ENCODE measurements around the gene KCNMB2.

GRCh38 chr3:178677961-178678360, 141.7 kb downstream of the KCNMB2 start:
- no peak for TF ChIP-seq CTCF (IDR thresholded peaks at IDR 0.05)
- no peak for TF ChIP-seq POLR2A (IDR thresholded peaks at IDR 0.05)
- no peak for TF ChIP-seq EP300 (IDR thresholded peaks at IDR 0.05)

All from tibial nerve (tissue), 4 donors.